Calu3 (cell line): ENCODE data around the gene B3GNT4. TPM values are rescaled to one million over a fixed set of nuclear protein-coding genes. Genes with fewer than 3 reads are reported as not detected.

Source experiments
- BruUV-seq: library from RNA; stranded (reverse); fragments of 400-500 nt; replicated peaks from 2 replicates; lab custom pipeline; 2021; lab: Mats Ljungman, UMichigan
- CTCF ChIA-PET: fragments of 300-600 bp; sonication (Branson Sonifier 250); formaldehyde crosslinking; loops from one replicate; lab custom pipeline; 2022; ENCODE audit warnings: antibody characterized with exemption; lab: Charles Lee
- DNase-seq: peaks from one replicate; pipeline ENCODE4 v3.0.0; 2022
- H3K27ac Mint-ChIP-seq: one replicate; pipeline ENCODE4 v1.8.0; 2022; ENCODE audit warnings: mixed read lengths; ENCODE audit not compliant: unreplicated experiment
- H3K27me3 Mint-ChIP-seq: one replicate; pipeline ENCODE4 v1.8.0; 2022; ENCODE audit warnings: mixed read lengths; ENCODE audit not compliant: unreplicated experiment
- H3K36me3 Mint-ChIP-seq: one replicate; pipeline ENCODE4 v1.8.0; 2022; ENCODE audit warnings: mild to moderate bottlenecking, moderate library complexity, mixed read lengths; ENCODE audit not compliant: insufficient read depth, unreplicated experiment
- H3K4me1 Mint-ChIP-seq: one replicate; pipeline ENCODE4 v1.8.0; 2022; ENCODE audit warnings: mild to moderate bottlenecking, low read depth, mixed read lengths; ENCODE audit not compliant: unreplicated experiment
- H3K4me3 Mint-ChIP-seq: one replicate; pipeline ENCODE4 v1.8.0; 2022; ENCODE audit warnings: mild to moderate bottlenecking, low read depth, moderate library complexity, mixed read lengths; ENCODE audit not compliant: unreplicated experiment
- H3K9me3 Mint-ChIP-seq: one replicate; pipeline ENCODE4 v1.8.0; 2022; ENCODE audit warnings: low read depth, mixed read lengths; ENCODE audit not compliant: unreplicated experiment
- CTCF ChIP-seq: fragments of 200-600 bp; IDR thresholded peaks from one replicate; pipeline ENCODE4 v1.8.0; 2022; ENCODE audit warnings: antibody characterized with exemption; ENCODE audit not compliant: unreplicated experiment
- intact Hi-C: fragments of 100-400 bp; cut with micrococcal nuclease; formaldehyde crosslinking; loops from one replicate; pipeline ENCODE4 v1.10.0; 2022; ENCODE audit not compliant: unreplicated experiment
- total RNA-seq: library from RNA; stranded (reverse); gene quantifications from 2 replicates; pipeline ENCODE4 v1.2.3, GENCODE V29; 2022

The B3GNT4 gene
- total RNA-seq, 1 experiment from 2014 or later: 0.47 TPM

GRCh38 chr12:122167356-122167925 is 36.1 kb upstream of the B3GNT4 start:
- Mint-ChIP-seq H3K36me3 (no peaks in the 10 kb centered on the region), H3K4me3 (no peak overlapping the region), H3K27ac (no peak overlapping the region), H3K9me3 (no peaks in the 10 kb centered on the region), H3K27me3 (peaks cover 24% of the 10 kb centered on the region), H3K4me1 (no peaks in the 10 kb centered on the region)
- CTCF ChIA-PET: no interaction called here
- no peak for TF ChIP-seq CTCF
- DNase-seq: no peak
- BruUV-seq: no TSS peak
- intact Hi-C loops: no loop called here

GRCh38 chr12:122168492-122168891 is 35.0 kb upstream of the B3GNT4 start:
- DNase-seq: no peak
- intact Hi-C loops: no loop called here
- Mint-ChIP-seq H3K4me3 (no peak overlapping the region), H3K27ac (no peak overlapping the region), H3K4me1 (no peaks in the 10 kb centered on the region), H3K36me3 (no peaks in the 10 kb centered on the region), H3K9me3 (no peaks in the 10 kb centered on the region), H3K27me3 (peaks cover 34% of the 10 kb centered on the region)
- BruUV-seq: no TSS peak
- no peak for TF ChIP-seq CTCF
- CTCF ChIA-PET: no interaction called here

GRCh38 chr12:122171399-122171798 is 32.1 kb upstream of the B3GNT4 start:
- Mint-ChIP-seq H3K4me1 (no peaks in the 10 kb centered on the region), H3K9me3 (no peaks in the 10 kb centered on the region), H3K27me3 (peaks cover 23% of the 10 kb centered on the region), H3K27ac (no peak overlapping the region), H3K4me3 (no peak overlapping the region), H3K36me3 (no peaks in the 10 kb centered on the region)
- TF ChIP-seq CTCF: no peak
- intact Hi-C loops: no loop called here
- no peak for DNase-seq
- CTCF ChIA-PET: no interaction called here
- BruUV-seq: no TSS peak

- intact Hi-C loops: no loop called here
- no peaks in the 10 kb centered on the region for H3K9me3 Mint-ChIP-seq
- no peak overlapping the region for H3K4me3 Mint-ChIP-seq
- H3K27me3 Mint-ChIP-seq: peaks cover 23% of the 10 kb centered on the region
- no peak for TF ChIP-seq CTCF
- no peak for DNase-seq
- no peaks in the 10 kb centered on the region for H3K4me1 Mint-ChIP-seq
- no peak overlapping the region for H3K27ac Mint-ChIP-seq
- CTCF ChIA-PET: interaction anchor here (0.9 kb wide), 1 partner anchor 377 kb away, joined by 3 read pairs; no protein-coding TSS in a partner anchor
- BruUV-seq: no TSS peak
- no peaks in the 10 kb centered on the region for H3K36me3 Mint-ChIP-seq
These were observed 31.1 kb upstream of the B3GNT4 start for GRCh38 chr12:122172262-122172939.
